Measurements from ENCODE around the gene CORO1C. TPM values are rescaled to one million over a fixed set of nuclear protein-coding genes. Genes with fewer than 3 reads are reported as not detected.

CORO1C gene
- total RNA-seq, 6 donors from 2014 or later = 154 to 297 (median 223) TPM

DNA sequence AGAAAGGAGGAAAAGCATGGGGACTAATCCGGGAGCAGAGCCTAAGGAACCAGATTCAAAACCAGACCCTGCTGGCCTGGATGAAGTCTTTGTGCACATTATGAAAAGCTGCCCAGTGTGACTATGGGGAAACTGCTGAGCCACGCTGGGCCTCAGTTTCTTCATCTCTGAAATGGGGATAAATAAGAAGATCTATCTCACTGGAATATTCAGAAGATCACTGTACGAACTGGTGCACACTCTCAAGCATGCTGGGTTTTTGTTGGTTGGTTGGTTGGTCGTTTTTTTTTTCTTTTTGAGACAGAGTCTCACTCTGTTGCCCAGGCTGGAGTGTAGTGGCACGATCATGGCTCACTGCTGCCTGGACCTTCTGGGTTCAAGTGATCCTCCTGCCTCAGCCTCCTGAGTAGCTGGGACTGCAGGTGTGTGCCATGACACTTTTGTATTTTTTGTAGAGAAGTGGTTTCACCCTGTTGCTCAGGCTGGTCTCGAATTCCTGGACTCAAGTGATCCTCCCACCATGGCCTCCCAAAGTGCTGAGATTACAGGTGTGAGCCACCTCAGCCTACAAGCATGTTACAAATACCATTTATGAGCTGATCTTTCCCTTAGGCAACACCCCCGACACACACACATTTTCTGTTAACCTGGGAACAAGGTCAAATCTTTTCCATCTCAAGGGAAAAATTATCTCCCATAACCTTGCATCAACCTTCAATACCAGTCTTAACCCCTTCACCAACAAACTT, 33.4 kb upstream of the CORO1C start:
- WGBS, 2 donors = 87% methylated on average over 7 of the region's 7 CpGs
- no peak for TF ChIP-seq EP300 (IDR thresholded peaks at IDR 0.05)
- TF ChIP-seq, protein P1, sequence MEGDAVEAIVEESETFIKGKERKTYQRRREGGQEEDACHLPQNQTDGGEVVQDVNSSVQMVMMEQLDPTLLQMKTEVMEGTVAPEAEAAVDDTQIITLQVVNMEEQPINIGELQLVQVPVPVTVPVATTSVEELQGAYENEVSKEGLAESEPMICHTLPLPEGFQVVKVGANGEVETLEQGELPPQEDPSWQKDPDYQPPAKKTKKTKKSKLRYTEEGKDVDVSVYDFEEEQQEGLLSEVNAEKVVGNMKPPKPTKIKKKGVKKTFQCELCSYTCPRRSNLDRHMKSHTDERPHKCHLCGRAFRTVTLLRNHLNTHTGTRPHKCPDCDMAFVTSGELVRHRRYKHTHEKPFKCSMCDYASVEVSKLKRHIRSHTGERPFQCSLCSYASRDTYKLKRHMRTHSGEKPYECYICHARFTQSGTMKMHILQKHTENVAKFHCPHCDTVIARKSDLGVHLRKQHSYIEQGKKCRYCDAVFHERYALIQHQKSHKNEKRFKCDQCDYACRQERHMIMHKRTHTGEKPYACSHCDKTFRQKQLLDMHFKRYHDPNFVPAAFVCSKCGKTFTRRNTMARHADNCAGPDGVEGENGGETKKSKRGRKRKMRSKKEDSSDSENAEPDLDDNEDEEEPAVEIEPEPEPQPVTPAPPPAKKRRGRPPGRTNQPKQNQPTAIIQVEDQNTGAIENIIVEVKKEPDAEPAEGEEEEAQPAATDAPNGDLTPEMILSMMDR (IDR thresholded peaks at IDR 0.05) = no peak
- no peak for TF ChIP-seq POLR2A (IDR thresholded peaks at IDR 0.05)
- TF ChIP-seq POLR2AphosphoS5 (IDR thresholded peaks at IDR 0.05) = no peak
- no peak for ATAC-seq (ENCODE audit: low FRiP score in 2 of 2)

DNA sequence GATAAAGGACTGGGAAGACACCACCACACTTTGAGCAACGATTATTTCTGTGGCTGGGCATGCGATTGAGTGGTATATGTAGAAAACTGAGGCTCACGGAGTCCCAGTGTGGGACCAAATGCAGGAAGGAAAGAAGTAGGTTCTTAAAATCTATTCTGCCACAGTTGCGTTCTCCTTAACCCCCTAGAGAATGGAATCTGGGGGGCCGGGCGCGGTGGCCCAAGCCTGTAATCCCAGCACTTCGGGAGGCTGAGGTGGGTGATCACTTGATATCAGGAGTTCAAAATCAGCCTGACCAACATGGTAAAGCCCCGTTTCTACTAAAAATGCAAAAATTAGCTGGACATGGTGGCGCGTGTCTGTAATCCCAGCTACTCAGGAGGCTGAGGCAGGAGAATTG, 29.9 kb upstream of the CORO1C start:
- no peaks in the 10 kb centered on the region for H3K4me1 ChIP-seq
- WGBS, 2 donors = 96% methylated on average over 11 of the region's 11 CpGs
- ATAC-seq (ENCODE audit: low FRiP score in 2 of 2) (no peak), DNase-seq (no peak)
- TF ChIP-seq POLR2A (IDR thresholded peaks at IDR 0.05) (no peak), POLR2AphosphoS5 (IDR thresholded peaks at IDR 0.05) (no peak), EP300 (IDR thresholded peaks at IDR 0.05) (no peak)
- TF ChIP-seq, protein P1 (IDR thresholded peaks at IDR 0.05) = no peak
- no peak overlapping the region for H3K4me3 ChIP-seq
- no peaks in the 10 kb centered on the region for H3K27me3 ChIP-seq
- H3K9me3 ChIP-seq = no peaks in the 10 kb centered on the region
- no peak overlapping the region for H3K27ac ChIP-seq
- no peaks in the 10 kb centered on the region for H3K36me3 ChIP-seq

More for the DNA sequence above, 33.4 kb upstream of the CORO1C start:
- Histone ChIP-seq H3K9me3 (no peaks in the 10 kb centered on the region), H3K36me3 (no peaks in the 10 kb centered on the region), H3K27me3 (peaks cover 0 to 3% (median 0%) of the 10 kb centered on the region in 4 donors), H3K4me1 (peaks cover 5 to 10% (median 8%) of the 10 kb centered on the region in 4 donors), H3K27ac (no peak overlapping the region), H3K4me3 (no peak overlapping the region)
- no peak for DNase-seq

DNA sequence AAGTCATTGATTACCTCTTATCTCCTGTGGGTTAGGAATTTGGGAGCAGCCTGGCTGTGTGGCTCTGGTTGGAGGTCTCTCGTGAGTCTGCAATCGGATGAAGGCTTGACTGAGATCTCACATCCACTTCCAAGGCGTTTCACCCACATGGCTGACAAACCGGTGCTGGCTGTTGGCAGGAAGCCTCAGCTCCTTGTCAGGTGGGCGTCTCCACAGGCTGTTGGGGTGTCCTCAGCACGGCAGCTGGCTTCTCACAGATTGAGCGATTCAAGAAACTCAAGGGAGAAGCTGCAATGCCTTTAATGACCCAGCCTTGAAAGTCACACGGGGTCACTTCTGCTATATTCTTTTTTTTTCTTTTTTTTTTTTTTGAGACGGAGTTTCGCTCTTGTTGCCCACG, 28.6 kb upstream of the CORO1C start:
- no peak overlapping the region for H3K27ac ChIP-seq
- WGBS, 2 donors = 68 to 89% methylated on average over 9 to 11 of the region's 11 CpGs
- H3K4me1 ChIP-seq = no peaks in the 10 kb centered on the region
- DNase-seq = no peak
- no peaks in the 10 kb centered on the region for H3K9me3 ChIP-seq
- no peaks in the 10 kb centered on the region for H3K36me3 ChIP-seq
- no peak for ATAC-seq (ENCODE audit: low FRiP score in 2 of 2)
- H3K27me3 ChIP-seq = no peaks in the 10 kb centered on the region
- H3K4me3 ChIP-seq = no peak overlapping the region
- no peak for TF ChIP-seq POLR2A (IDR thresholded peaks at IDR 0.05)
- no peak for TF ChIP-seq POLR2AphosphoS5 (IDR thresholded peaks at IDR 0.05)
- TF ChIP-seq, protein P1 (IDR thresholded peaks at IDR 0.05) = no peak
- no peak for TF ChIP-seq EP300 (IDR thresholded peaks at IDR 0.05)

- H3K27me3 ChIP-seq = no peaks in the 10 kb centered on the region
- no peak for ATAC-seq (ENCODE audit: low FRiP score in 2 of 2)
- no peak overlapping the region for H3K27ac ChIP-seq
- H3K4me3 ChIP-seq = no peak overlapping the region
- H3K4me1 ChIP-seq = no peaks in the 10 kb centered on the region
- no peaks in the 10 kb centered on the region for H3K36me3 ChIP-seq
- no peaks in the 10 kb centered on the region for H3K9me3 ChIP-seq
- TF ChIP-seq POLR2A (IDR thresholded peaks at IDR 0.05) (no peak), POLR2AphosphoS5 (IDR thresholded peaks at IDR 0.05) (no peak)
- TF ChIP-seq, protein P1 (IDR thresholded peaks at IDR 0.05) = no peak
- no peak for DNase-seq
- WGBS, 2 donors = 79 to 90% methylated on average over 2 of the region's 2 CpGs
Measured at GRCh38 chr12:108757856-108758255, 26.5 kb upstream of the CORO1C start.

DNA sequence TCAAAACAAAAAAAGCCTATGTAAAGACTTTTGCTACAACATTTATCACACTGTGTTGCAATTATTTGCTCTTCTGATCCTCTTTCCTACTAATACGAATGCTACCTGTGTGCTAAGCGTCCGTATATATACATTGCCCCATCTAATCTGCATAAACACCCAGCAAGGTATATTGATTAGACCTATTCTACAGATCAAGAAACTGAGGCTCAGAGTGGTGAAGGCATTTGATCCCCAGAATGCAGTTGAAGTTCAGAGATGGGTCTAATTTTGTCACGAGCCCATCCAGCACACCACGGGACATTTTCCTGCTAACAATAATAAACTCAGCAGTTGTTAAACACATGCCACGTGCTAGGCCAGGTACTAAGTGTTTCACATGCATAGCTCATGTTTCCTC, 25.1 kb upstream of the CORO1C start:
- H3K27ac ChIP-seq = no peak overlapping the region
- H3K4me1 ChIP-seq = no peaks in the 10 kb centered on the region
- H3K9me3 ChIP-seq = no peaks in the 10 kb centered on the region
- no peaks in the 10 kb centered on the region for H3K27me3 ChIP-seq
- no peak for TF ChIP-seq POLR2AphosphoS5 (IDR thresholded peaks at IDR 0.05)
- no peak for TF ChIP-seq POLR2A (IDR thresholded peaks at IDR 0.05)
- TF ChIP-seq, protein P1 (IDR thresholded peaks at IDR 0.05) = no peak
- TF ChIP-seq EP300 (IDR thresholded peaks at IDR 0.05) = no peak
- ATAC-seq (ENCODE audit: low FRiP score in 2 of 2) (no peak), DNase-seq (no peak)
- WGBS, 2 donors = 92 to 96% methylated on average over 6 of the region's 6 CpGs
- no peak overlapping the region for H3K4me3 ChIP-seq
- H3K36me3 ChIP-seq = no peaks in the 10 kb centered on the region
